ENCODE measurements around the gene KIF5C. TPM values are rescaled to one million over a fixed set of nuclear protein-coding genes. Genes with fewer than 3 reads are reported as not detected.

The KIF5C gene
- total RNA-seq, 2 donors from 2014 or later: 1.6 to 3.4 TPM

GRCh38 chr2:148928395-148928794, 53.4 kb downstream of the KIF5C start:
- intact Hi-C loops (cut with DNase I): no loop called here
- DNase-seq: no peak

GRCh38 chr2:148930046-148930775, 55.2 kb downstream of the KIF5C start:
- no peaks in the 10 kb centered on the region for H3K27me3 ChIP-seq
- H3K4me3 ChIP-seq: no peak overlapping the region
- no peaks in the 10 kb centered on the region for H3K36me3 ChIP-seq
- no peaks in the 10 kb centered on the region for H3K4me1 ChIP-seq
- no peak for TF ChIP-seq CTCF (IDR thresholded peaks at IDR 0.05)
- H3K27ac ChIP-seq: no peak overlapping the region
- intact Hi-C loops (cut with DNase I): no loop called here
- no peak overlapping the region for H3K9ac ChIP-seq (ENCODE audit: low read depth in 2 of 2, low read length in 2 of 2)
- no peaks in the 10 kb centered on the region for H3K9me3 ChIP-seq
- DNase-seq: no peak

More at GRCh38 chr2:148928395-148928794, 53.4 kb downstream of the KIF5C start:
- Histone ChIP-seq H3K9ac (ENCODE audit: low read depth in 2 of 2, low read length in 2 of 2) (no peak overlapping the region), H3K36me3 (no peaks in the 10 kb centered on the region), H3K9me3 (no peaks in the 10 kb centered on the region), H3K27ac (no peak overlapping the region), H3K4me1 (no peaks in the 10 kb centered on the region), H3K27me3 (no peaks in the 10 kb centered on the region), H3K4me3 (no peak overlapping the region)
- no peak for TF ChIP-seq CTCF (IDR thresholded peaks at IDR 0.05)

GRCh38 chr2:148932536-148932935, 57.5 kb downstream of the KIF5C start:
- DNase-seq: no peak
- intact Hi-C loops (cut with DNase I): no loop called here
- H3K27ac ChIP-seq: no peak overlapping the region
- H3K27me3 ChIP-seq: no peaks in the 10 kb centered on the region
- no peak overlapping the region for H3K4me3 ChIP-seq
- H3K9me3 ChIP-seq: no peaks in the 10 kb centered on the region
- no peaks in the 10 kb centered on the region for H3K36me3 ChIP-seq
- H3K9ac ChIP-seq (ENCODE audit: low read depth in 2 of 2, low read length in 2 of 2): no peak overlapping the region
- no peaks in the 10 kb centered on the region for H3K4me1 ChIP-seq
- TF ChIP-seq CTCF (IDR thresholded peaks at IDR 0.05): no peak

- H3K4me3 ChIP-seq: no peak overlapping the region
- H3K27ac ChIP-seq: no peak overlapping the region
- intact Hi-C loops (cut with DNase I): no loop called here
- H3K9ac ChIP-seq (ENCODE audit: low read depth in 2 of 2, low read length in 2 of 2): no peak overlapping the region
- no peak for DNase-seq
- TF ChIP-seq CTCF (IDR thresholded peaks at IDR 0.05): no peak
- H3K9me3 ChIP-seq: no peaks in the 10 kb centered on the region
- no peaks in the 10 kb centered on the region for H3K27me3 ChIP-seq
- no peaks in the 10 kb centered on the region for H3K36me3 ChIP-seq
- no peaks in the 10 kb centered on the region for H3K4me1 ChIP-seq
Observed at GRCh38 chr2:148933456-148933855, 58.4 kb downstream of the KIF5C start.

- Histone ChIP-seq H3K27ac (no peak overlapping the region), H3K4me1 (no peaks in the 10 kb centered on the region), H3K36me3 (no peaks in the 10 kb centered on the region), H3K9me3 (no peaks in the 10 kb centered on the region), H3K9ac (ENCODE audit: low read depth in 2 of 2, low read length in 2 of 2) (no peak overlapping the region), H3K4me3 (no peak overlapping the region), H3K27me3 (no peaks in the 10 kb centered on the region)
- TF ChIP-seq CTCF (IDR thresholded peaks at IDR 0.05): no peak
- intact Hi-C loops (cut with DNase I): no loop called here
- DNase-seq: no peak
Observed at GRCh38 chr2:148935791-148936190, 60.8 kb downstream of the KIF5C start.

Data from colonic mucosa (tissue), 4 donors.